A549 treated with AZD9567 at 1 μM for 4 hours (cell line): ENCODE measurements around the gene ADRB1. TPM values are rescaled to one million over a fixed set of nuclear protein-coding genes. Genes with fewer than 3 reads are reported as not detected.

ENCODE experiments used
- total RNA-seq: library from RNA; stranded (reverse); fragments of 200-300 nt; extraction: Qiagen RNA extraction; gene quantifications from 5 replicates; pipeline ENCODE4 v1.2.3, GENCODE V29; 2022; ENCODE audit not compliant: insufficient read depth

The ADRB1 gene
- total RNA-seq, result 0.81 to 1.4 TPM (median 1.1 TPM) in 5 replicates

DNA sequence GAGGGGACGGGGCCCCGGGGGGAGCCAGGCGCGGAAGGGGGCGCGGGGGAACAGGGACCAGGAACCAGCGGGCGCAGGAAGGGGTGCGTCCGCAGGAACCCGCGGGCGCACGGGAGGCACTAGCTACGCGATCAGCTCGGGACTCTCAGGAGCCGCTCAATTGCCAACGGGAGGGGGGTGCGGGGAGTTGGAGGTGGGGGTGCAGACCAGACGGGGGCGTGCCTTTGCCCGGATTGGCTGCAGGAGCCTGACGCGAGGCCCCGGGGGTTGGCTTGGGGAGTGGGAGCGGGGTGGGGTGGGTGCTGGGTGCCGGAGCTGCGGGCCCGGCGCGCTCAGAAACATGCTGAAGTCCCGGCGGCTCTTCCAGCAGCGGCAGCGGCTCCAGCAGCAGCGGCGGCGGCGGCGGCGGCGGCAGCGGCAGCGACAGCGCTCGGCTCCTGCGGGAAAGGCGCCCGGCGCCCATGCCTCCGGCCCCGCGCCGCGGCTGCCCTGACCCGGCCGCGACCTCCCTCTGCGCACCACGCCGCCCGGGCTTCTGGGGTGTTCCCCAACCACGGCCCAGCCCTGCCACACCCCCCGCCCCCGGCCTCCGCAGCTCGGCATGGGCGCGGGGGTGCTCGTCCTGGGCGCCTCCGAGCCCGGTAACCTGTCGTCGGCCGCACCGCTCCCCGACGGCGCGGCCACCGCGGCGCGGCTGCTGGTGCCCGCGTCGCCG is at the start of gene ADRB1:
Gene ADRB1 (plus strand): TSS at position 335 of the 715 bp plus-strand sequence. CDS start 267 bp downstream, at position 602.

Other genes starting within 250 kb of the ADRB1 start
- gene DCLRE1A, start 189.8 kb upstream of the ADRB1 start, total RNA-seq, result 7.9 to 12.4 TPM (median 8.9 TPM) in 5 replicates
- 5.1 to 8.1 TPM (median 6.1 TPM) in 5 replicates for gene NHLRC2, start 189.2 kb upstream of the ADRB1 start, total RNA-seq
- 3.8 to 6.1 TPM (median 5.9 TPM) in 5 replicates for gene CCDC186, start 130.3 kb downstream of the ADRB1 start, total RNA-seq
- not detected in 5 replicates for gene TDRD1, start 135.5 kb downstream of the ADRB1 start, total RNA-seq
- gene VWA2, start 195.4 kb downstream of the ADRB1 start, total RNA-seq, result 0.02 TPM in 1 of 5 replicates, not detected in the others